Ammon's horn (tissue), 1 donor: ENCODE data around the gene MYH6.
A peak's percentile ranks its signal among the peaks of the same experiment; 100 is the strongest.

Experiments used
- DNase-seq: peaks from one replicate; pipeline ENCODE4 v3.0.0-alpha.2; 2016; ENCODE audit warnings: low spot score

The MYH6 gene

DNA sequence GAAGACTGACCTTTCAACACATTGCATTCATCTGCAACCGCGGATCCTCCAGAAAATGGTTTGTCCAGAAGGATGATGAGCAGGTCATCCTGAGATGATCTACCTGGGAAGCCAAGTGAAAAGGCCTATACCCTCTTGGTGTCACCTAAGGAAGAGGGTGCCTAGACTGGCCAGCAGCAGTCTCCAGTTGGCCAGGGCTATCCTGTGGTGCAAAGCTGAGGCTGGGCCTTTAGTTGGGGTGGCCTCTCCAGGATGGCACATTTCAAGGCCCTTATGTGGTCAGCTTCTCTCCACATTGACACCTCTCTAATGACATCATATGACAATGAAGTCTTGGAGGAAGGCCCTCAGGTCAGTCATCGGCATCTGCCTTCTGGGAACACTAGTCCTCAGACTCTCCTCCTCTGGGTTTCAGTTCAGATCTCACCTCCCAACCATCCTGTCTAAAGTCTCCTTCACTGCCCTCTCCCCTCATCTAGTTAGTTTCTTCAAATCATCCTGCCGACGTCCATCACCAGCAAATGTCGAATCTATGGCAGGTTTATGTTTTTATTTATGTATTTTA, 52.1 kb downstream of the MYH6 start:
- DNase-seq: no peak

GRCh38 chr14:23354990-23355389, 53.1 kb downstream of the MYH6 start:
- no peak for DNase-seq

- no peak for DNase-seq
Observed at GRCh38 chr14:23353433-23353780, 54.7 kb downstream of the MYH6 start.

DNA sequence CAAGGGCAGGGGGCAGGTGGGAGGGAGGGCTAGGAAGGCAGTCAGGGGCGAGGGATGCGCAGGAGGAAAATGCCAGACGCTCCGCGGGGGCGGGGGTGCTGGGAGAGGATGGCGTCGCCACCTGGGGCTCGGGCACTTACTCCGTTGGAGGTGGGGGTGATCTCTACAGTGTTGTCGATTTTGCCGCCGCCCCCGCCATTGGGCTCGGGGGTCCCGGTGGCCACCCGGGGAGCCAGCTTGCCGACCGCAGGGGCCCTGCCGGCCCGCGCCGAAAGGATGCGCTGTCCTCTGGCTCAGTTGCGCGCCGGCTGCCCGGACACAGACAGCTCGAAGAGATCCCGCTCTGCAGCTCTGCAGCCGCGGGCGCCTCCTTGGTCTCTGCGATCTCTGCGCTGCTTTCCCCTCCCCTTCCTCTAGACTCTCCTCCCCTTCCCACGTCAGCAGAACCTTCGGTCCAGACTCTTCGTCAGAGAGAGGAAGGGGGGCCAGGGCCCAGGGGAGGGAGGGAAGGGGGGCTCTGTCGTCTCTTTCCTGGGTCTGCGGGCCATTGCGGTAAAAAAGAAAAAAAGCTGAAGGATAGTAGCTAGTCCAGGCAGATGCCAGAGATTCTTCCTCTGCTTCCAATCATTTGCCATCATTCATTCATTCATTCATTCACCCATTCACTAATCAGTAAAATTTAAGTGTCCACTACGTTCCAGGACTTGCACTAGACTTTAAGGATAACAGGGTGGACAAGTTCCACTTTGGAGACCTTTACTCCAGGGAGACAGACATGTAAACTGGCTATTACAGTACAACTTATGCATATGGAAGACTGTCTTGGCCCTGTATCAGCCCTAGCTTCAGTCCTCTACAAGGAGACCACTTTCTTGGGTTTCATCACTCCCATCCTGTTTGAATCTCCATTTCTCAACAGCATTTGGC, 55.3 kb downstream of the MYH6 start, which contains the start of gene SLC22A17:
Gene SLC22A17 (minus strand): TSS at position 382 of the 927 bp plus-strand sequence.
- DNase-seq: peak; percentile 97

GRCh38 chr14:23351681-23352505, 56.2 kb downstream of the MYH6 start:
- DNase-seq: peak; percentile 57

- DNase-seq: no peak
Observed at GRCh38 chr14:23349156-23349845, 58.8 kb downstream of the MYH6 start.

- DNase-seq: no peak
Observed at GRCh38 chr14:23348297-23348655, 59.8 kb downstream of the MYH6 start.

DNA sequence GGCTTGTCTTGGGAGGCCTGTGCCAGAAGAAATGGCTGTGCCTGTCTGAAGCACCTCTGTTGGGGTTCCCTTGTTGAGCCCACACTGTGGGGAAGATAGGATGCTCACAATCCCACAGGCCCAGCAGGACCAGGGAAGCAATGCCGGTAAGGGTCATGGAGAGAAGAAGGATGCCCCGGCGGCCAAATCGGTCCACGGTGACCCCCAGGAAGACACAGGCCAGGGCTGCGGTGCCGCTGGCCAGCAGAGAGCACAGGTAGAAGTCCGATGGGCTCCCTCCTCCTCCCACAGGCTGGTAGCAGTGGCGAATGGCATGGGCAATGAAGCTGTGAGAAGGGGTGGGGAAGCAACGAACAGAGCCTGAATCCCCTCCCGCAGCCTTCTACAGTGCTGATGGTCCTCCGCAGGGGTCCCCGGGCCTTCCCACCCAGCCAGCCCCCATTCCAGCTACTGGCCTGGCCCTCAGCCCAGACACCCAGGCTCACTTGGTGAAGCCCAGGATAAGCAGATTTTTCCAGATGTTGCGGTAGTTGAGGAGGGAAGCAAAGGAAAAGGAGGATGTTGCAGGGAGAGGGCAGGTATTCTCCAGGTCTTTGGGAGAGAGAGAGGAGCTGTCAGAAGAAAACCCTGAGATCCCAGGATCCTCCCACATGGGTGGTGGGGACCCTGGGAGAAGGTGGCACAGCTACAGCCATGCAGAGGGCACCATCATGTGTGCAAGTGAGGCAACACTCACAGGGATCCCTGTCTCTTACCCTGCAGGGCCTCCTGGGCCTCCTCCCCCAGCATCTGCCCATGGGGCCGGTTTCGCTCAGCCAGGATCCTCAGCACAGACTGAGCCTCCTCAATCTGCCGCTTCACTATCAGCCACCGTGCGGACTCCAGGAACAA, 60.4 kb downstream of the MYH6 start:
- DNase-seq: no peak

- no peak for DNase-seq
Observed at GRCh38 chr14:23346693-23347405, 61.2 kb downstream of the MYH6 start.

DNA sequence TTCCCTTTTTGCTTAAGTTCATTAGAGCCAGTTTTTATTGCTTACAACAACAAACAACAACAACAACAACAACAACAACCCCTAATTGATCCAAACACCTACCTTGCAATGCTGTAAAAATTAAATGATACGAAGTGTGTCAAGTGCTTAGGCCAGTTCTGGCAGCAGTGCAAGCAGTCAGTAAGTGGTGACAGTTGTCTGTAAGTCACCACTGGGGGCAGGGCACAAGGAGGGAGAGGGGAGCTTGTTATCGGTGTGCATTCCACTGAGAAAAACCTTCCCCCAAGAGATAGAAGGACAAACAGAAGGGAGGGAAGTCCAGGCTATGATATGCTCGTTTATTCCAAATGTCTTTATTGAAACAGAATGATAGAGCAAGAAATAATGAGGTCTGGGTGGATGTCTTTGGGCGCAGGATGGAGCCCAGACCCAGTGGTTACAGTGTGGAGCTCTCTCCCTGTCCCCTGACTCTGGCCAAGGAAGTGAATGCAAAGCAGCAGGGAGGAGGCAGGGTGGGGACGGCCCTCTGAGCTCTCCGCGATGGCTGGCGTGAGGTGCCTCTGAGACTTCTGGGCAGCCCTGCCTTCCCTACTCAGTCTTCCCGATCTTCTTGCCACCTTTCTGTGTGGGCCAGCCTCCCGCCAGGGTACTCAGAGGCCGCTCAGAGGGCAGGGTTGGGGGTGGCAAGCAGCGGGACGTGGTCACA, 61.9 kb downstream of the MYH6 start:
- no peak for DNase-seq

- no peak for DNase-seq
Observed at GRCh38 chr14:23344481-23344880, 63.6 kb downstream of the MYH6 start.

DNA sequence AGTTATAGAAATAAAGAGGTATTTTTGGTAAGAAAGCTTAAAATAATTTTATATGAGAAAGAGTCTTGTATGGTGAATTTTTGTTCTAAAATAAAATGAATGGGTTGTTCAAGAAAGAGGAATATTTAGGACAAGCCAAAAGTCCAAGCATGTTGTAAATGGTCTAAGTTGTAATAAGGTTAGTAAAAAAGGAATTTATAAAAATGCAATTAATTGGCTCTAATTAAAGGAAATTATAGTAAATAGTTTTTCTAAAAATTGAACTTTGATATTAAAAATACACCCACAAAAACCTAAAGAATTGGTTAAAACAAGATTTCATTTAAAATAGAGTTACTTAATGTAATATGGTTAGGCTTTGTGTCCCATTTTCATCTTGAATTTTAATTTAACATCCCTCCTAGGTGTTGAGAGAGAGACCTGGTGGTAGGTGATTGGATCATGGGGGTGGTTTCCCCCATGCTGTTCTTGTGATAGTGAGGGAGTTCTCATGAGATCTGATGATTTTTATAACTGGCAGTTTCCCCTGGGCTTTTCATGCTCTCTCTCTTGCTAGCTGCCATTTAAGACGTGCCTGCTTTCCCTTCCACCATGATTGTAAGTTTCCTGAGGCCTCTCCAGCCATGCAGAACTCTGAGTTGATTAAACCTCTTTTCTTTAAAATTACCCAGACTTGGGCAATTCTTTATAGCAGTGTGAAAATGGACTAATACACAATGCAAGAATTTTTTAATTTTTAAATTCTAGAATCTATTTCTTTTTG, 68.4 kb downstream of the MYH6 start:
- DNase-seq: no peak

- no peak for DNase-seq
Observed at GRCh38 chr14:23335623-23336022, 72.5 kb downstream of the MYH6 start.
